ENCODE measurements around the gene TTYH1. TPM values are rescaled to one million over a fixed set of nuclear protein-coding genes. Genes with fewer than 3 reads are reported as not detected.
A peak's percentile ranks its signal among the peaks of the same experiment; 100 is the strongest.

The TTYH1 gene
- total and polyA plus RNA-seq, 9 of the 15 experiments (the other 6 are each of a cell fraction or from before 2014, with no cell fraction given), result 0.08 TPM; not detected in 8

GRCh38 chr19:54448774-54449700 lies 33.8 kb downstream of the TTYH1 start, which contains the start of gene LENG8 (continued):
- TF ChIP-seq REST (IDR thresholded peaks at IDR 0.05; ENCODE audit: borderline replicate concordance), result peak; percentile 65
- TF ChIP-seq REST (CRISPR knock-in tag; IDR thresholded peaks at IDR 0.05; ENCODE audit: low read depth), result no peak
- TF ChIP-seq MGA (IDR thresholded peaks at IDR 0.05), result peak; percentile 93
- TF ChIP-seq HSF4 (CRISPR knock-in tag; IDR thresholded peaks at IDR 0.05; ENCODE audit: borderline replicate concordance), result no peak
- TF ChIP-seq ZNF23 (CRISPR knock-in tag; IDR thresholded peaks at IDR 0.05), result no peak
- peak; percentile 91 for TF ChIP-seq GABPA (tag; conservative IDR thresholded peaks at IDR 0.05; ENCODE audit: low read depth)

Data from K562 (cell line).